ENCODE measurements around the gene ZNF334.

Gene ZNF334

DNA sequence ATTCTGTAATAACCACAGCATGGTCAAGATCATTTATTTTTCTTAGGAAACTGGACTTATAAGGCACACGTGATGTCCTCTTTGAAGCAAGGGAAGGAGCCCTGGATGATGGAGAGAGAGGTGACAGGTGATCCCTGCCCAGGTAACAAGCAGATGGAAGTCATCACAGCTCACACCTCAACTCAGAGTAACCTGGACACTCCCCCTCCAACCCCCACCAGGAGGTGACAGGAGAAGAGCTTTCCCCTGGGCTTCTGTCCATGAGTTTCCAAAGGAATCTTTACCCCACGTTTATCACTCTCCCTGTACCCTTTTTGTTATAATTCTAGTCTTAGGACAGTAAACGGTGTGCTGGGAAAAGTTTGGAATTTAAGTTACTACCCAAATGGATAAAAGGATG, 28.4 kb downstream of the ZNF334 start:
- no peak for DNase-seq

DNA sequence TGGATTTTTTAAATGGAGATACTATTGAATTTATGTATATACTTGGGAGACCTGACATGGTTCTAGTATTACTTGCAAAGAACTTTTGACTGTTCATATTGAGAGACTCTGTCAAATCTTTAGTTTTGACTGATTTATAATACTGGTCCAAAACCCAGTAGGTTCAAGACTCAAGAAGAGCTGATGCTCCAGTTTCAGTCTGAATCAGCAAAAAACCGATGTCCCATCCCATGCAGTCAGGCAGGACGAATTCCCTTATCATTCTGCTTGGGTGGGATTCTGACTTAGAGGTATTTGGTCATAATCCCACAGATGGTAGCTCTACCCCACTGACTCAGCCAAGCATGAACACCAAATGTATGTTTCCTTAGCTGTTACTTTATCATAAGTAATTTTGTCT, 29.5 kb downstream of the ZNF334 start:
- no peak for DNase-seq

GRCh38 chr20:46482864-46483263, 30.5 kb downstream of the ZNF334 start:
- no peak for DNase-seq

GRCh38 chr20:46477640-46478039, 35.7 kb downstream of the ZNF334 start:
- no peak for DNase-seq

DNA sequence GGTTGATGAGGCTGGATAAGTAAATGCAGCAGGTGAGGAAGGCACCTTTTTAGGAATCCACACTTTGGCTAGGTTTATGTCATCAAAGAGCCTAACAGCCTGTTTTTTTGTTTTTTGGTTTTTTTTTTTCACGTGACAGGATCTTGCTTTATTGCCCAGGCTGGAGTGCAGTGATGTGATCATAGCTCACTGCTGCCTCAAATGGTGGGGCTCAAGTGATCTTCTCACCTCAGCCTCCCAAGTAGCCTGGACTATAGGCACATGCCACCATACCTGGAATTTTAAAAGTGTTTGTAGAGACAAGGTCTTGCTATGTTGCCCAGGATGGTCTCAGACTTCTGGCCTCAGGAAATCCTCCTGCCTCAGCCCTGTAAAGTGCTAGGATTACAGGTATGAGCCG, 36.1 kb downstream of the ZNF334 start:
- DNase-seq = no peak

GRCh38 chr20:46468508-46468907, 44.9 kb downstream of the ZNF334 start:
- DNase-seq = no peak

DNA sequence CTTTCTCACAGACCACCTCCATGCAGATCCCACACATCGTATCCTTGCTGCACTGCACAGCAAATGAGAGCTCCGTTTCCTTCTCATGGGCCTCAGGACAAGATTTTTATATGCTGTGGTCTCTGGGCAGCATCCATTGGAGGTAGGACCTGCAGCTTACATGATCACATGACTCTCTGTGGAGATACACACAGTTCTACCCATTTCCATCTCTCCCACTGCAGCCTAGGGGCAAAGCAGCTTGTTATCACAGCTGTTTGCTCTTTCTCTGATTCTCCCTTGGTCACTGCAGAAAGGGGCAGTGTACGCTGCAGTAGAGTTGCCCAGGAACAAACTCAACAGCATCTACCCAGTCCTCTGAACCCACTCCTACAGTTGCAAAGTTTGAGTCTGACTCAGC, 48.9 kb downstream of the ZNF334 start:
- DNase-seq = no peak

- DNase-seq = no peak
These were observed 49.5 kb downstream of the ZNF334 start for GRCh38 chr20:46463852-46464251.

DNA sequence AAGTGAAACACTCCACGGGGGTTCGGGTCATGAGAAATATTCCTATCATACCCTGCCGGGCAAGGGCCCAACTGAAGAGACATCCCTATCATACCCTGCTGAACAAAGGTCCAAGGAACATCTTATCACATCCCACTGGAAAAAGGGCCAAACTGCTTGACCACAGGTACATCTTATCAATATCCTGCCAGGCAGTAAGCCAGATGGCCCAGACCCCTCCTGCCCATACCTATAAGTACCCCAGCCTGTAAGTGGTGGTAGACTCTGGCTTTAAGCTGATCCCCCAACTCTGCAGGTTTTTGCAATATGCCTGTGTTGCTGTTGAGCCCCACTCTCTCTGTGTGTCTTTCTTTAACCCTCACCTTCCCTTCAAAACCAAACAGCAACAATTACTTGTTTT, 51.6 kb downstream of the ZNF334 start:
- DNase-seq = no peak

GRCh38 chr20:46458866-46459750, 54.3 kb downstream of the ZNF334 start:
- DNase-seq = peak in 1 of 2 donors; percentile 3

GRCh38 chr20:46456255-46457028, 56.9 kb downstream of the ZNF334 start:
- no peak for DNase-seq

DNA sequence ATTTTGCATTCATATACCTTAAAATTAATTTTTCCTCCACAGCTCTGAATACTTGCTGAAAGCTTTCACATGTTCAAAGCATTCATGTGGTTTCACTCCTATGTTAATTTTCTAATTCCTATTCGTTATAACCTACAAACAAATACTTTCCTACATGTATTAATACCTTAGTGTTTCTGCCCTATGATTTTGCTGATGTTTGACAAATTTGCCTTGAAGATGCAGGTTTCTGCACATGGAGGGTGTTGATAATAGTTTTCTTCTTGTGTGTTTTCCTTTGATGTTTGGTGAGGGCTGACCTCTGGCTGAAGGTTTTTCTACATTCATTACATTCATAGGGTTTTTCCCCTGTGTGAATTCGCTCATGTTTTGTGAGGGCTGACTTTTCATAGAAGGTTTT, 57.6 kb downstream of the ZNF334 start:
- no peak for DNase-seq
